HepG2 (cell line): ENCODE data around the gene MBD4. TPM values are rescaled to one million over a fixed set of nuclear protein-coding genes. Genes with fewer than 3 reads are reported as not detected.

Experiments used
- AHDC1 ChIP-seq: sonication (generic); formaldehyde crosslinking; IDR thresholded peaks from 2 replicates; pipeline ENCODE4 v1.5.1; 2020; ENCODE audit warnings: mild to moderate bottlenecking, missing genetic modification reagents, borderline replicate concordance
- CBX5 ChIP-seq: sonication (generic); formaldehyde crosslinking; IDR thresholded peaks from 2 replicates; pipeline ENCODE4 v1.4.0; 2020; ENCODE audit warnings: missing genetic modification reagents, borderline replicate concordance
- MEF2D ChIP-seq: sonication (generic); formaldehyde crosslinking; IDR thresholded peaks from 2 replicates; pipeline ENCODE4 v1.5.1; 2020; ENCODE audit warnings: mild to moderate bottlenecking, missing genetic modification reagents
- NR0B2 ChIP-seq: sonication (generic); formaldehyde crosslinking; IDR thresholded peaks from 2 replicates; pipeline ENCODE4 v1.4.0; 2020; ENCODE audit warnings: mild to moderate bottlenecking, missing genetic modification reagents
- POLR2G ChIP-seq: fragments of 200-400 bp; formaldehyde crosslinking; IDR thresholded peaks from 2 replicates; pipeline ENCODE4 v1.6.1; 2018; ENCODE audit warnings: mild to moderate bottlenecking, low read depth, low read length, moderate library complexity
- TFAP4 ChIP-seq: sonication (generic); IDR thresholded peaks from 2 replicates; pipeline ENCODE4 v1.6.1; 2016; ENCODE audit warnings: low read depth, borderline replicate concordance
- ZNF281 ChIP-seq: sonication (generic); formaldehyde crosslinking; IDR thresholded peaks from 2 replicates; pipeline ENCODE4 v1.4.0; 2020; ENCODE audit warnings: missing genetic modification reagents, borderline replicate concordance
- ZSCAN29 ChIP-seq: sonication (generic); formaldehyde crosslinking; conservative IDR thresholded peaks from 2 replicates; pipeline ENCODE4 v1.4.0; 2020; ENCODE audit warnings: mild to moderate bottlenecking, missing genetic modification reagents
- polyA plus RNA-seq, 8 experiments: library from polyadenylated mRNA; depleted of rRNA in 3 of 8; stranded (reverse) in 7 of 8; unstranded in 1 of 8; fragments of >200 nt; fragmentation: Illumina TruSeq in 4 of 8; extraction: Trizol in 4 of 8; gene quantifications; 2 replicates each; pipeline versions ENCODE4 v1.2.1 to v1.2.3, GENCODE V29; 2011 to 2016; ENCODE audit warnings: low read depth in 4 of 8, missing spikeins in 1 of 8, mixed read lengths in 1 of 8; ENCODE audit not compliant: insufficient read depth in 1 of 8
- total RNA-seq, 5 experiments: library from RNA; depleted of rRNA; stranded (reverse); fragments of >200 nt; fragmentation: Illumina TruSeq; extraction: Trizol; gene quantifications; 2 replicates each; pipeline ENCODE4 v1.2.3, GENCODE V29; 2016; ENCODE audit warnings: low read depth in 1 of 5
- TF ChIP-seq, protein P1 (sequence below): sonication (generic); formaldehyde crosslinking; IDR thresholded peaks from 2 replicates; pipeline ENCODE4 v1.4.0; 2020; ENCODE audit warnings: missing genetic modification reagents
- TF ChIP-seq, protein P2 (sequence below): IDR thresholded peaks from 2 replicates; pipeline ENCODE4 v1.6.1; 2012; ENCODE audit warnings: inconsistent platforms
- TF ChIP-seq, protein P3 (sequence below): sonication (generic); formaldehyde crosslinking; IDR thresholded peaks from 2 replicates; pipeline ENCODE4 v1.4.0; 2020; ENCODE audit warnings: mild to moderate bottlenecking, low read depth, missing genetic modification reagents

Gene MBD4
- total and polyA plus RNA-seq, 2 of the 13 experiments (the other 11 are each of a cell fraction or from before 2014, with no cell fraction given), result 14.9 to 25.3 TPM

DNA sequence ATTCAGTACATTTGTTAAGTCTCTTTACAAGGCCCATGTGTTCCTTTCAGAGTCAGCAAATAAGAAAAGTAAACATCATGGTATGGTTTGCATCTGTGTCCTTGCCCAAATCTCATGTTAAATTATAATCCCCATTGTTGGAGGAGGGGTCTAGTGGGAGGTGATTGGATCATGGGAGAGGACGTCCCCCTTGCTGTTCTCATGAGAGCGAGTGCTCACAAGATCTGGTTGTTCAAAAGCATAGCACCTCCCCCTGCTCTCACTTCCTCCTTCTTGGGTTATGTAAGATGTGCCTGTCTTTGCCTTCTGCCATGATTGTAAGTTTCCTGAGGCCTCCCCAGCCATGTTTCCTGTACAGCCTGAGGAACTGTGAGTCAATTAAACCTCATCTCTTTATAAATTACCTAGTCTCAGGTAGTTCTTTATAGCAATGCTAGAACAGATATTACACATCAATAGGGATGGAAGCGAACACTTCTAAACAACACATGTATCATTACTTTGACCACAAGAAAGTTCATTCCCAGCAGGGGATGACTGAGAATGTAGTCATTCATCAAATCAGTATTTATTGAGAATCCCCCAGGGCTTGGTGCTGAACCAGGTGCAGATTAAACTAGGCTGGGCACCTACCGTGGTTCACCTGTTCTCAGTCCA, 15.4 kb downstream of the MBD4 start (continued):
- peak; percentile 75; the same call in 1 of the 2 replicates for TF ChIP-seq ZNF281 (CRISPR knock-in tag)
- no peak for TF ChIP-seq NR0B2
- TF ChIP-seq POLR2G, result no peak
- TF ChIP-seq AHDC1, result no peak
- TF ChIP-seq, protein P1, sequence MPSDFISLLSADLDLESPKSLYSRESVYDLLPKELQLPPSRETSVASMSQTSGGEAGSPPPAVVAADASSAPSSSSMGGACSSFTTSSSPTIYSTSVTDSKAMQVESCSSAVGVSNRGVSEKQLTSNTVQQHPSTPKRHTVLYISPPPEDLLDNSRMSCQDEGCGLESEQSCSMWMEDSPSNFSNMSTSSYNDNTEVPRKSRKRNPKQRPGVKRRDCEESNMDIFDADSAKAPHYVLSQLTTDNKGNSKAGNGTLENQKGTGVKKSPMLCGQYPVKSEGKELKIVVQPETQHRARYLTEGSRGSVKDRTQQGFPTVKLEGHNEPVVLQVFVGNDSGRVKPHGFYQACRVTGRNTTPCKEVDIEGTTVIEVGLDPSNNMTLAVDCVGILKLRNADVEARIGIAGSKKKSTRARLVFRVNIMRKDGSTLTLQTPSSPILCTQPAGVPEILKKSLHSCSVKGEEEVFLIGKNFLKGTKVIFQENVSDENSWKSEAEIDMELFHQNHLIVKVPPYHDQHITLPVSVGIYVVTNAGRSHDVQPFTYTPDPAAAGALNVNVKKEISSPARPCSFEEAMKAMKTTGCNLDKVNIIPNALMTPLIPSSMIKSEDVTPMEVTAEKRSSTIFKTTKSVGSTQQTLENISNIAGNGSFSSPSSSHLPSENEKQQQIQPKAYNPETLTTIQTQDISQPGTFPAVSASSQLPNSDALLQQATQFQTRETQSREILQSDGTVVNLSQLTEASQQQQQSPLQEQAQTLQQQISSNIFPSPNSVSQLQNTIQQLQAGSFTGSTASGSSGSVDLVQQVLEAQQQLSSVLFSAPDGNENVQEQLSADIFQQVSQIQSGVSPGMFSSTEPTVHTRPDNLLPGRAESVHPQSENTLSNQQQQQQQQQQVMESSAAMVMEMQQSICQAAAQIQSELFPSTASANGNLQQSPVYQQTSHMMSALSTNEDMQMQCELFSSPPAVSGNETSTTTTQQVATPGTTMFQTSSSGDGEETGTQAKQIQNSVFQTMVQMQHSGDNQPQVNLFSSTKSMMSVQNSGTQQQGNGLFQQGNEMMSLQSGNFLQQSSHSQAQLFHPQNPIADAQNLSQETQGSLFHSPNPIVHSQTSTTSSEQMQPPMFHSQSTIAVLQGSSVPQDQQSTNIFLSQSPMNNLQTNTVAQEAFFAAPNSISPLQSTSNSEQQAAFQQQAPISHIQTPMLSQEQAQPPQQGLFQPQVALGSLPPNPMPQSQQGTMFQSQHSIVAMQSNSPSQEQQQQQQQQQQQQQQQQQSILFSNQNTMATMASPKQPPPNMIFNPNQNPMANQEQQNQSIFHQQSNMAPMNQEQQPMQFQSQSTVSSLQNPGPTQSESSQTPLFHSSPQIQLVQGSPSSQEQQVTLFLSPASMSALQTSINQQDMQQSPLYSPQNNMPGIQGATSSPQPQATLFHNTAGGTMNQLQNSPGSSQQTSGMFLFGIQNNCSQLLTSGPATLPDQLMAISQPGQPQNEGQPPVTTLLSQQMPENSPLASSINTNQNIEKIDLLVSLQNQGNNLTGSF (CRISPR knock-in tag), result no peak
- TF ChIP-seq TFAP4, result no peak
- no peak for TF ChIP-seq CBX5 (CRISPR knock-in tag)
- TF ChIP-seq MEF2D (CRISPR knock-in tag), result 0 out of 2 replicates have a peak, but pooled peaks have one; percentile 28
- TF ChIP-seq, protein P2, sequence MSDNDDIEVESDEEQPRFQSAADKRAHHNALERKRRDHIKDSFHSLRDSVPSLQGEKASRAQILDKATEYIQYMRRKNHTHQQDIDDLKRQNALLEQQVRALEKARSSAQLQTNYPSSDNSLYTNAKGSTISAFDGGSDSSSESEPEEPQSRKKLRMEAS, result no peak
- TF ChIP-seq, protein P3, sequence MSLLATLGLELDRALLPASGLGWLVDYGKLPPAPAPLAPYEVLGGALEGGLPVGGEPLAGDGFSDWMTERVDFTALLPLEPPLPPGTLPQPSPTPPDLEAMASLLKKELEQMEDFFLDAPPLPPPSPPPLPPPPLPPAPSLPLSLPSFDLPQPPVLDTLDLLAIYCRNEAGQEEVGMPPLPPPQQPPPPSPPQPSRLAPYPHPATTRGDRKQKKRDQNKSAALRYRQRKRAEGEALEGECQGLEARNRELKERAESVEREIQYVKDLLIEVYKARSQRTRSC (CRISPR knock-in tag), result no peak
- no peak for TF ChIP-seq ZSCAN29 (CRISPR knock-in tag)
